GM12872 (cell line): ENCODE data around the gene ANKRD13C.

ENCODE experiments used
- TF ChIP-seq, protein P1 (sequence below): IDR thresholded peaks from 3 replicates; pipeline ENCODE4 v1.5.1; 2011; ENCODE audit warnings: low read depth, mild to moderate bottlenecking, low read length, moderate library complexity; ENCODE audit not compliant: insufficient read depth

ANKRD13C gene

GRCh38 chr1:70364439-70364838 lies 9.9 kb upstream of the ANKRD13C start:
- TF ChIP-seq, protein P1, sequence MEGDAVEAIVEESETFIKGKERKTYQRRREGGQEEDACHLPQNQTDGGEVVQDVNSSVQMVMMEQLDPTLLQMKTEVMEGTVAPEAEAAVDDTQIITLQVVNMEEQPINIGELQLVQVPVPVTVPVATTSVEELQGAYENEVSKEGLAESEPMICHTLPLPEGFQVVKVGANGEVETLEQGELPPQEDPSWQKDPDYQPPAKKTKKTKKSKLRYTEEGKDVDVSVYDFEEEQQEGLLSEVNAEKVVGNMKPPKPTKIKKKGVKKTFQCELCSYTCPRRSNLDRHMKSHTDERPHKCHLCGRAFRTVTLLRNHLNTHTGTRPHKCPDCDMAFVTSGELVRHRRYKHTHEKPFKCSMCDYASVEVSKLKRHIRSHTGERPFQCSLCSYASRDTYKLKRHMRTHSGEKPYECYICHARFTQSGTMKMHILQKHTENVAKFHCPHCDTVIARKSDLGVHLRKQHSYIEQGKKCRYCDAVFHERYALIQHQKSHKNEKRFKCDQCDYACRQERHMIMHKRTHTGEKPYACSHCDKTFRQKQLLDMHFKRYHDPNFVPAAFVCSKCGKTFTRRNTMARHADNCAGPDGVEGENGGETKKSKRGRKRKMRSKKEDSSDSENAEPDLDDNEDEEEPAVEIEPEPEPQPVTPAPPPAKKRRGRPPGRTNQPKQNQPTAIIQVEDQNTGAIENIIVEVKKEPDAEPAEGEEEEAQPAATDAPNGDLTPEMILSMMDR, result no peak

DNA sequence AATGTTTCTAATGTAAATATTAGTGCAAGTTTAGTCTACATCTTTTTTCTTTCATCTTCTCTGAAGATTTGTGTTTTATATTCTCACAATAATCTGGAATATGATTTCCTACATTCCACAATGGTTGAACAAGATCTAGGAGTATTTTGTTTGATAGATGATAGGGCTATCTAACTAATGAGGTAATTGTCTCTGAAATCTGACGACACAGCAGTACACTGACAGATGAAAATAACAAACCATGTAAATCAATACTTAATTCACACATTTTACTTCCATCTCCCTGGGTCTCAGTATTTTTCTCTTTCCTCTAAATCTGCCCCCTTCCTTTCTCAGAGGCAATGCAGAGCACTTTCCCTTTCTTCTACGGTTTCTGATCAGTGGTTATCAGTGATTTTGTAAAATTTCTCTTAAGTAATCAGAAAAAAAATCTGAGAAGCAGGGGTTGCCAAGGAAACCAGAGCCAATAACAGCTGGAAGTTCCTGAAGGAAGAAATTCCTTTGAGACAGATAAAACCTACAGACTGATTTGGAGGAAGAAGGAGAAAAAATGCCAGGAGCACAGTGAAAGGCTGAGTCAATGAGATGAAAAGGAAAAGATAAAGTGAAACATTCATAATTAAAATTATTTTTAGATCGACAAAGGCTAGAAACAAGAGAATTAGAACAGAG lies 7.3 kb upstream of the ANKRD13C start:
- TF ChIP-seq, protein P1, result no peak

DNA sequence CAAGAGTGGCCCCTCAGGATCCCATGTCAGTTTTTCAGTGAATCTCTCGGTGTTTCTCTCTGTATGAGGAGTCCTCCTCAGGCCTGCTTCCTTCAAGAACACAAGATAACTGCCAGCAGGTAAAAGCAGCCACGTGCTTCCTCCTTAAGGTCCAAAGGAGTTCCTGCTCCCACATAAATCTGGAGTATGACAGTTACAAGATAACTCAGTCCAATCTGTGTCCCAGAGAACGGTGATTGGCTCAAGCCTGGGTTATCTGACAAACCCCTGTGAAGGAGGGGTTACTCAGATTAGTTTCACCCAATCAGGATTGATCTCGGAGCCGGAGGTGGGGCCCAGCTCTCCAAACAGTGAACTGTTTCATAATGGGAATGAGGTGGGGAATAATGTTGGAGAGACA lies 5.8 kb upstream of the ANKRD13C start:
- TF ChIP-seq, protein P1, result no peak

GRCh38 chr1:70358921-70359564 lies 4.5 kb upstream of the ANKRD13C start:
- TF ChIP-seq, protein P1, result no peak

DNA sequence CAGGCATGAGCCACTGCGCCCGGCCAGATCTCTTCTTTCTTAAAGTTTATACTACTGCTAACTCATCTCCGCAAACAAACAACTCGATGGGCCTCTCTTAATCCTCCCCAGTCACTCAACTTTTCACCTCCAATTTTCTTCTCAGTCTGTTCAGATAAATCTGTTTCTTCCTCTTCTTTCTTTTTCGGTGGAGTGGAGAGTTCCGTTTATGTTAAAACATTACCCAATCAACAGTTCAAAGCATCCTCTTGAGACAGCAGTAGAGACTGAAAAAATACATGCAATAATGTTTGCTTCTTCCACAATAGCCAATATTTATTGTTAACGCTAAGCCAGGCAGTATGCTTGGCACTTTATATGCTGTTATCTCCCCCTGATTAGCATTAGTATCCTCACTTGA lies 1.4 kb upstream of the ANKRD13C start:
- TF ChIP-seq, protein P1, result no peak

DNA sequence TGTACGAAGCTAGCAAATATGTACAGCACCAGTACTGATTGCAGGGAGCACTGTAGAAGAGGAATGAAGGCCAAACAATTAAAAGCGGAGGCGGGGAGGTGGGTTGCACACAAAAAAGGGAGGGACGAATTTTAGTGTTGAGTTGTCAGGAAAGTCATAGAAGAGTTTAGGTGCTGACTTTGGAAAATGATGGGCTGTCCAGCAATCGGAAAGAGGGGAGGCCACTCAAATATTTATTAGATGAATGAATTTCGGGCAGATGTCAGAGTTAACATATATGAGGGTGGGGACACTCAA lies 537 bp upstream of the ANKRD13C start:
- TF ChIP-seq, protein P1, result no peak

DNA sequence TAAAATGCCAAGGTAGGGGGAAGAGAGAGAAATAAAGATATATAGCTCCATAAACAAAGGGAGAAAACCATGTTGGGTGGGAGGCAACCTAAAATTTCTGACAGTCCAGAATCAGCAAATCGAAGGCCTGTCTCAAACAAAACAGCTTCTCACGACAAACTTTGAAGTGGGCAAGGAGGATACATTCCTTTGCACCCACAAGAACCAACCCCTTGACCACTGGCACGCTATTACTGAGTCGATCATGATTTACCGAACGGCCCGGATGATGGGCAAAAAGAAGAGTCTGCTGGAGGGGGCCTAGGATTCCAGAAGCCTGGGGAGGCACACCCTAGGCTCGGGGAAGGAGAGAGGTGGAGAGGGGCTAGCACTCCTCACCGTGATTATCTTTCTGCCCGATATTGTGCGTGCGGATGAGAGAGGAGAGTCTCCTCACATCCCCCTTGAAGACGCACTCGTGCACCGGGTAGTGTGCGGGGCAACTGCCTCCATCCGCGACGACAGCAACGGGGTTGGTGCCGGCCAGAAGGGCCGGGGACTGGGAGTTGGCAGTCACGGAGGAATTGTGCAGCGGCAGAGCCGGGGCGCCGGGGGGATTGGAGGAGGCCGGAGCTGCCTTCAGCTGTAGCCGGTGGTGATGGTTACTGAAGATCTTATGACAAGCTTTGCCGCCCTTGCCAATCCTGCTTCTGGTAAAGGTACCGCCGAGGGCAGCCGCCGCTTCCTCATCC lies 756 bp downstream of the ANKRD13C start:
- TF ChIP-seq, protein P1, result no peak
